ENCODE data around the gene F10.

F10 gene

DNA sequence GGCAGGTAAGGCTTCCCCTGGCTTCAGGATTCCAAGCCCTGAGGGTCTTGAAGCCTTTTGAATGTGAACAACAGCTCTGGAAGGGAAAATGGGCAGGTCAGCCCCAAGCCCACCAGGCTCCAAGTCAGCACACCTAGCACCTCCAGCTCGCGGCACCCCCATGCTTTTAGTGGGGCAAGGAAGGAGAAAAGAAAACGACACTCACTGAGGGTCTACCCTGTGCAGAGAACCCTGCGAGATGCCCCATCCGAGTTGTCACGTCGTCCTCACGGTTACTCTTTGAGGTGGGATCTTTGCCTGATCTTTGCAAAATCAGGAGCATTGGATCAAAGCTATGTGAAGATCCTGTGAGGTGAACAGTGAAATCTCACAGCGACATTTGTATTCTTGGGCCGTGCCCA lies 5.7 kb upstream of the F10 start:
- DNase-seq (ENCODE audit: low spot score) = no peak

DNA sequence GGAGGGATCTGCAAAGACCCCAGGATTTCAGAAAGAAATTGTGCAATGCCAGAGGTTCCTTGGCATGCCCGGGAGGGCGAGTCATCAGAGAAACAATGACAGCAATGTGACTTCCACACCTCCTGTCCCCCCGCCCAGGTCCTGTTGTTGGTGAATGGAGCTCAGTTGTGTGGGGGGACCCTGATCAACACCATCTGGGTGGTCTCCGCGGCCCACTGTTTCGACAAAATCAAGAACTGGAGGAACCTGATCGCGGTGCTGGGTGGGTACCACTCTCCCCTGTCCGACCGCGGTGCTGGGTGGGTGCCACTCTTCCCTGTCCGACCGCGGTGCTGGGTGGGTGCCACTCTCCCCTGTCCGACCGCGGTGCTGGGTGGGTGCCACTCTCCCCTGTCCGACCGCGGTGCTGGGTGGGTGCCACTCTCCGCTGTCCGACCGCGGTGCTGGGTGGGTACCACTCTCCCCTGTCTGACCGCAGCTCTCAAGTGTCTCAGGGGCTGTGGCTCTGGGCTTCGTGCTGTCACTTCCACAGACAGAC lies 5.2 kb upstream of the F10 start:
- DNase-seq (ENCODE audit: low spot score) = no peak

DNA sequence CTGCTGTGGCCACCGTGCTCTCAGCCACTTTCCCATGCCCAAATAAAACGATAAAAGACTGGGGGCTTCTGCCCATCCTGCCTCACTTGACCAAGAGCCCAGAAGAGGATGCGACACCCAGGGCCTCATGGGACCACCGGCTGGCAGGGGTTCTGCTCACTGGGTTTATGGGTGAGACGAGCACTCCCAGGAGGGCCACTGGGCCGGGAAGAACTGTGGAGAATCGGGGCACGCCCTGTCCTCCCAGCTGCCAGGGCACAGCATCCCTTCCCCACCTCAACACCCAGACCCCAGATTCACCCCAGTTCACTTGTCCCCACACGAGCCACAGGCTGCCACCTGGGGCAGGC lies 4.7 kb upstream of the F10 start:
- DNase-seq (ENCODE audit: low spot score) = no peak

DNA sequence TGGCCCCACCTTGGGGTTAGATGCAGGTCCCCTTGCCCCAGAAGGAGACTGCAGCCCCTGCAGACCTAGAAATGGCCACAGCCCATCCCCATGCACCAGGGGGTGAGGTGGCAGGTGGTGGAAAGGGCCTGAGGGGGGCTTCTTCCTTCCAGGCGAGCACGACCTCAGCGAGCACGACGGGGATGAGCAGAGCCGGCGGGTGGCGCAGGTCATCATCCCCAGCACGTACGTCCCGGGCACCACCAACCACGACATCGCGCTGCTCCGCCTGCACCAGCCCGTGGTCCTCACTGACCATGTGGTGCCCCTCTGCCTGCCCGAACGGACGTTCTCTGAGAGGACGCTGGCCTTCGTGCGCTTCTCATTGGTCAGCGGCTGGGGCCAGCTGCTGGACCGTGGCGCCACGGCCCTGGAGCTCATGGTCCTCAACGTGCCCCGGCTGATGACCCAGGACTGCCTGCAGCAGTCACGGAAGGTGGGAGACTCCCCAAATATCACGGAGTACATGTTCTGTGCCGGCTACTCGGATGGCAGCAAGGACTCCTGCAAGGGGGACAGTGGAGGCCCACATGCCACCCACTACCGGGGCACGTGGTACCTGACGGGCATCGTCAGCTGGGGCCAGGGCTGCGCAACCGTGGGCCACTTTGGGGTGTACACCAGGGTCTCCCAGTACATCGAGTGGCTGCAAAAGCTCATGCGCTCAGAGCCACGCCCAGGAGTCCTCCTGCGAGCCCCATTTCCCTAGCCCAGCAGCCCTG lies 4.2 kb upstream of the F10 start:
- DNase-seq (ENCODE audit: low spot score) = no peak

DNA sequence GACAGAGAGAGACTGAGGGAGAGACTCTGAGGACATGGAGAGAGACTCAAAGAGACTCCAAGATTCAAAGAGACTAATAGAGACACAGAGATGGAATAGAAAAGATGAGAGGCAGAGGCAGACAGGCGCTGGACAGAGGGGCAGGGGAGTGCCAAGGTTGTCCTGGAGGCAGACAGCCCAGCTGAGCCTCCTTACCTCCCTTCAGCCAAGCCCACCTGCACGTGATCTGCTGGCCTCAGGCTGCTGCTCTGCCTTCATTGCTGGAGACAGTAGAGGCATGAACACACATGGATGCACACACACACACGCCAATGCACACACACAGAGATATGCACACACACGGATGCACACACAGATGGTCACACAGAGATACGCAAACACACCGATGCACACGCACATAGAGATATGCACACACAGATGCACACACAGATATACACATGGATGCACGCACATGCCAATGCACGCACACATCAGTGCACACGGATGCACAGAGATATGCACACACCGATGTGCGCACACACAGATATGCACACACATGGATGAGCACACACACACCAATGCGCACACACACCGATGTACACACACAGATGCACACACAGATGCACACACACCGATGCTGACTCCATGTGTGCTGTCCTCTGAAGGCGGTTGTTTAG lies 3.3 kb upstream of the F10 start:
- DNase-seq (ENCODE audit: low spot score) = no peak

DNA sequence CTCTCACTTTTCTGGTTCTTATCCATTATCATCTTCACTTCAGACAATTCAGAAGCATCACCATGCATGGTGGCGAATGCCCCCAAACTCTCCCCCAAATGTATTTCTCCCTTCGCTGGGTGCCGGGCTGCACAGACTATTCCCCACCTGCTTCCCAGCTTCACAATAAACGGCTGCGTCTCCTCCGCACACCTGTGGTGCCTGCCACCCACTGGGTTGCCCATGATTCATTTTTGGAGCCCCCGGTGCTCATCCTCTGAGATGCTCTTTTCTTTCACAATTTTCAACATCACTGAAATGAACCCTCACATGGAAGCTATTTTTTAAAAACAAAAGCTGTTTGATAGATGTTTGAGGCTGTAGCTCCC lies 2.8 kb upstream of the F10 start:
- DNase-seq (ENCODE audit: low spot score) = no peak

DNA sequence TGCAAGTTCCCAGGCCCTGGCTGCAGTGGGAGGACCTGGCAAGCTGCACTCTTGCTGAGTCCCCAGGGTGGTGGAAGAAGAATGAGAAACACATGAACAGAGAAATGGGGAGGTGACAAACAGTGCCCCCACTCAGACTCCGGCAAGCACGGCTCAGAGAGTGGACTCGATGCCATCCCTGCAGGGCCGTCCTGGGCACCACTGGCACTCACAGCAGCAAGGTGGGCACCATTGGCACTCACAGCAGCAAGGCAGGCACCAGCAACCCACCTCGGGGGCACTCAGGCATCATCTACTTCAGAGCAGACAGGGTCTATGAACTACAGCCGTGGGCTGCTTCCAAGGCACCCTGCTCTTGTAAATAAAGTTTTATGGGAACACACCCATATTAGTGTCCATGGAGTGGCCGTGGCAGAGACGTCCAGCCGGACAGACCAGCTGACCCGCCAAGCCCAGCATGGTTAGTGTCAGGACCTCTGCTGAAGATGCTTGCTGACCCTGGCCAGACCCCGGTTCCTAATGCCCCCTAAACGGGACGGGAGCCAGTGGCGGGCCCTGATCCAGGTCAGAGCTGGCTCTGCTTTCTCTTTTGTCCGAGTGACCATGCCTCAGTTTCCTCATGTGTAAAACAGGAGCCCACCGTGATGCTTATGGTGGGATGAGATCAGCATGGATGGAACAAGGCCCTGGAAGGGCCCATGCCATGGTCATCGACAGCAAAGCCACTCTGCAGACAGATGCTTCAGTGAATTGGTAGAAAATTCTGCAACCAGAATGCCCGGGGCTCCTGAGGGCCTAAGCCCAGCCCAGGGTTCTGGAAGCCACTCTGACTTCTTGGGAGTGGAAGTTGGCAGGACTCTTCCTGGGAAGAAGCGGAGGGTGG lies 2.1 kb upstream of the F10 start:
- no peak for DNase-seq (ENCODE audit: low spot score)

DNA sequence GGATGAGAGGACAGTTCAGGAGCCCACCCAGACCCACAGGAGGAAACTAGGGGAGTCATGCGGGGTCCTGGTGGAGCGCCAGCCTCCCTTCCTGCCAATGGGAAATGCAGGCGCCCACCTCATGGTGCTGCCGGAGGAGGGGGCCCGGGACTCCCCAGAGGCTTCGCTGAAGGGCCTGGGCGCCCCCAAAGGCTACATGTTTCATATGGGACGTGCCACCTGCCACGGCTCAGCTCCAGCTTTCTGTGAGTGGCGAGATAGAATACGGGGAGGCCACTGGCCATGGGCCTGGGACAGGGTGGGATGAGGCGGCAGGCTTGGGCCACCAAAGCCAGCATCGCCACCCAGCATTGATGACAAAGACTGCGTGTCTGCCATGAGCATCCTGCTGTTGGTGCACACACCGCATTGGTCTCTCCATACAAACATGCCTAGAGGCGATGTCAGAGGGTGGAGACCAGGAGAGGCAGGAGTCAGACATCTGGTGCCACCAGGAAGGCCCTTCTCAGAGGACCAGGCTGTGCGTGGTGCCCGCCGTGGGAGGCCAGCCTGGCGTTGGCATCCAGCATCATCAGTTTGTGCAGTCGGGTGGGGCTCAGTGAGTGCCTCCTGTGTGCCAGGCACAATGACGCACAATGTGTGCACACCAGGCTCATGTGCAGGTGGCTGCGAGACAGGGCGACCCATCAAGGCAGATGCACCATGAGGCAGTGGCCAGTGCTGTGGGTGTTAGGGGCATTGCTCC lies 1.2 kb upstream of the F10 start:
- no peak for DNase-seq (ENCODE audit: low spot score)

DNA sequence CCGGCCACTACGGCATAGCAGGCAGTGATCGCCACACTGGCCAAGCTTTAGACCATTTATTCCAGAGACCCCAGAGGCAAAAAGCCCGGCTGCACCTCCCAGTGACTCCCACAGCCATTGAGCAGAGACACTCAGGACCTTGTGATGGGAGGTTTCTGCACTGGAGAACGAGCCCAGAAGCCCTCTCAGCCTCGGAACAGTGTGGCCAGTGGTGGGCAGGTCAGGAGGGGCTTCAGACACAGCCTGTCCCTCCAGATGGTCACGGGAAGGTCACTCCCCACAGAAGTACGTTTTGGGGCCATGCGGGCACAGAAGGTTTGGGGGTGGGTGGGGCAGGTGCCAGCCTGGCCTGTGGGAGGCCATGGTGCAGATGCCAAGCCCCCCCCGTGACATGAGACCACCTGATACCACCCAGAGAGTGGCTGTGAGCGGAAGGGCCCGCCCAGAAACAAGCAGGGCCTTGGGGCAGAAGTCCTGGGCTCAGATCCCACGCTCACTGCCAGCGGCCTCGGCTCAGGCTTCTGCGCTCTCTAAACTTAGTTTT lies 599 bp upstream of the F10 start:
- no peak for DNase-seq (ENCODE audit: low spot score)

DNA sequence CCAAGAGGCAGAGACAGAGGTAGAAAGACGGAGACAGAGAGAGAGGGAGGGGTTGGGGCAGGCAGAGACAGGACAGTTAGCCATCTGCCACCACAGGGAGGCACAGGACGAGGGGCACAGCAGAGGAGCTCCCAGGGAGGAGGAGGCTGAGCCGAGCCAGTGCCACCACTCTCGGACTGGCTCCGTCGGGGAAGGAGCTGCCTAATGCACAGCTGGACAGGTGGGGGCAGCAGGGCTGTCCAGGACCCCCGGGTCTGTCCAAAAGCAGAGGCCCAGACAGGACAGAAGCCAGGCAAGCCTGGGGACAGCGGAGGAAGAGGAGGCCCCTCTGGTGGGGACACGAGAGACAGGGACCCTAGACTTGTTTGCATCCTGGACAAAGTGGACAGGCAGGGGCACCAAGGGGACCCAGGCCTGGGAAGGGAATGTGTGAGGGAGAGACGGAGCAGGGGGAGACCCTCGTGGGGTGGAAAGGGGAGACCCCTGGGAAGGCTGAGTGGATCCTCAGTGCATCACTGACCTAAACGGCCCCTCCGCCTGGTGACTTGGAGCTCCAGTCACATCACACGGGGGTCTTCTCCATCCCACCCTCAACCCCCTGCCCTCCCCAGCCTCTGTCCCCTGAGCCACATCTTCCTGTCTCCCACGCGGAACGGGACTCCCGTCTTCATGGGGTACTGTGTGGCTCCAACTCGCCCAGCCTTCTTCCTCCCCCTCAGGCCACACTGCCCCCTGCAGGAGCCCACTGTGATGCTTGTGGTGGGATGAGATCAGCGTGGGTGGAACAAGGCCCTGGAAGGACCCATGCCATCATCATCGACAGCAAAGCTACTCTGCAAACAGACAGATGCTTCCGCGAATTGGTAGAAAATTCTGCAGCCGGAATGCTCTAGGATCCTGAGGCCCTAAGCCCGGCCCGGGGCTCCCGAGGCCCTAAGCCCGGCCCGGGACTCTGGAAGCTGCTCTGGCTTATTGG lies 915 bp downstream of the F10 start:
- DNase-seq (ENCODE audit: low spot score) = no peak

DNA sequence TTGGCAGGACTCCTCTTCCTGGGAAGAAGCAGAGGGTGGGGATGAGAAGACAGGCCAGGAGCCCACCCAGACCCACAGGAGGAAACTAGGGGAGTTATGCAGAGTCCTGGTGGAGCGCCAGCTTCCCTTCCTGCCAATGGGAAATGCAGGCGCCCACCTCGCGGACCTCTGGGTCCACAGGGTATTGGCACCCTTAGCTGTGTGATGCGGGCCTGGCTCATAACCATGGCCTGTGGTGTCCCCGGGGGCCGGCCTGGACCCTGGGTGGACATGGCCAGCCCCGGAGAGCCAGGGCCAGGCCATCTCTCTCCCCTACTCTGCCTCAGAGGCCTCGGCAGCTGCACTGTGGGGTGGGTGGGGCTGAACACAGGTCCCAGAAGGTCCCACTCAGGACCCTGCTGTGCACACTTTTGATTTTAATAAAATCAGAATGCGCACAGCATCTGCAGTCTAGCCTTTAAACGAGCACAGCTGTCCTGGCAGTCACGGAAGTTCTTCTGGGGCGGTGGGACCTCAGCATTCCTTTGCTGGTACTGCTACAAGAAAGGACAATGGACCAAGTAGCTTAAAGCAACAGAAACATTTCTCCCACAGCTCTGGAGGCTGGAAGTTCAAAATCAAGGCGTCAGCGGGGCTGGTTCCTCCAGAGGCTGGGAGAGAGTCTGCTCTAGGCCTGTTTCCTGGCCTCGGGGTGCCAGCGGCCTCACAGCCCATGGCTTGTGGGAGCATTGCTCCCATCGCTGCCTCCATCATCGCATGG lies 1.8 kb downstream of the F10 start:
- DNase-seq (ENCODE audit: low spot score) = no peak

DNA sequence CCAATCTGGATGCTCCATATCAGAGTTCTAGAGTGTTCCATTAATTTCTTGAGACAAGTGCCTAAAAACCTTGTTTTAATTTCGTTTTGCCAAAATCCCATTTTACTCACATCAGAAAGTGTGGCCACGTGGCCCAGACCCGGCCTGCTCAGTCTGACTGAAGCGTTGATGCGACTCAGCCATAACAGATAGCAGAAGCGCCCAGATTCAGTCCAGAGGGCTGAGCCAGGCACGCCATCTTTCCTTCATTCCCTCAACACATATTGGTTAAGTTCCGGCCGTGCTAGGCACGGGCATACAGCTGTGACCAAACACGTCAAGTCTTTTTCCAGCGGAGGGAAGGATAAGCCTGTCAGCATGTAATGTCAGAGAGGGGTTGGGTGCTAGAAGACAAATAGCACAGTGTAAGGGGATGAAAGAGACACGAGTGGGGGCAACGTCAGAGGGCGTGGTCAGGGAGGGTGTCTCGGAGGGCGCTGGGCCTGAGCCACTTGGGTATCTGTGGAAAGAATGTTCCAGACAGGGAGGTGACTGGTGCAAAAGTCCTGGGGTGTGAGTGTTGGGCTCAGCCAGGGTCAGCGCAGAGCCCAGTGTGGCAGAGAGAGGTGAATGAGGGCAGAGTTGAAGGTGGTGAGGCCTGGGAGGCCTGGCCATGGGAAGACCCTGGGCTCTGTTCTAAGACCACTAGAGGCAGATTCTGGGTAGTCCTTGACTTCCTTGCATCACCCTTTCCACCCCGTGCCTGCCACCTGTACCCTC lies 3.1 kb downstream of the F10 start:
- no peak for DNase-seq (ENCODE audit: low spot score)

DNA sequence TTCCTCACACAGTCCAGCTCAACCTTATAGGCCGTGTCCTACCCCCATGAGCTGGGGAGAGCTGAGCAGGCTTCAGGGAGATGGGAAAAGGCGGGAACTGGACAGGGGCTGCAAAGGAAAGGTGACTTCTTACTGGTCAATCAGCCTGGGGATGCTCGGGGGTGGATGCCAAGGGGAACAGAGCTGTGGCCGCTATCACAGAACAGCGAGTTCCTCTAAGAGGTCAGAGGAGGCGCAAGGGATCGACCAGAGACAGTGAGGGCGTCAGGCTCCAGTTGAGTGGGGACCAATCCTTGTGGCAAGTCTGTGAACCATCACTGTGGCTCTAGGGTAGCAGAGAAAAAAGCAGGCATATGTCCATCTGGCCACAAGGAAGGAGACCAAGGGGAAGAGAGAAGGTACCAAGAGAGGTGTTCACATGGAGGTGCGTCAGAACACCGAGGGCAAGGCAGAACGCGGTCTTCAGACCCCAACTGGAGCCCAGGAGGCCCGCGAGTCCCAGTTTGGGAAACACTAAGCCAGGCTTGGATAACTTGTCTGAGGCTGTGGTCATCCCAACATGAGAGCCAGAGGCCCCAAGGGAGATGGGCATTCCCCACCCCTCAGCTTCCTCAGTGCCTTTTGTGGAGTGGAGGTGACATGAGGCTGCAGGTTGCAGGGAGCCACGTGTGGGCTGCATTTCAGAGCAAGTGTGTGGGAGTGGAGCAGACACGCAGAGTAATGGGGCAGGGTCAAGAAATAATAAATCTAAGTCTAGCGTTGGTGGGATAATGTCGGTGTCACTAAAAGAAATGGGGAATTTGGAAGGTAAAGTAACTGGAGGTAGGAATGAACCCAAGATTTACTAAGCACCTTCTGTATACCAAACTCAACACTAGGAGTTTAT lies 3.9 kb downstream of the F10 start:
- no peak for DNase-seq (ENCODE audit: low spot score)

DNA sequence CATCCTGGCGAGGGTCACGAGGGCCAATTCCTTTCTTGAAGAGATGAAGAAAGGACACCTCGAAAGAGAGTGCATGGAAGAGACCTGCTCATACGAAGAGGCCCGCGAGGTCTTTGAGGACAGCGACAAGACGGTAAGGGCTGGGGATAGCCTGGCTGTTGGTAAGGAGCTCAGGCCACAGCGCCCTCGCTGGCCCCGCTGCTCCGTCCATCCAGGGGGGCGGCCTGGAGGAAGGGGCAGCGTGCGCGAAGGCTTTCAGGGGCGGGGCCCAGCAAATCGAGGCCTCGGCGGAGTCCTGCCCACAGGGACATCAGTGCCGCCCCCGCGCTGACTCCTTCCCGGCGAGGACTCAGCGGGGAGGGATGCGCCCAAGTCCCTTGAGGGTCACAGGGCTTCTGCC lies 6.9 kb downstream of the F10 start:
- no peak for DNase-seq (ENCODE audit: low spot score)

DNA sequence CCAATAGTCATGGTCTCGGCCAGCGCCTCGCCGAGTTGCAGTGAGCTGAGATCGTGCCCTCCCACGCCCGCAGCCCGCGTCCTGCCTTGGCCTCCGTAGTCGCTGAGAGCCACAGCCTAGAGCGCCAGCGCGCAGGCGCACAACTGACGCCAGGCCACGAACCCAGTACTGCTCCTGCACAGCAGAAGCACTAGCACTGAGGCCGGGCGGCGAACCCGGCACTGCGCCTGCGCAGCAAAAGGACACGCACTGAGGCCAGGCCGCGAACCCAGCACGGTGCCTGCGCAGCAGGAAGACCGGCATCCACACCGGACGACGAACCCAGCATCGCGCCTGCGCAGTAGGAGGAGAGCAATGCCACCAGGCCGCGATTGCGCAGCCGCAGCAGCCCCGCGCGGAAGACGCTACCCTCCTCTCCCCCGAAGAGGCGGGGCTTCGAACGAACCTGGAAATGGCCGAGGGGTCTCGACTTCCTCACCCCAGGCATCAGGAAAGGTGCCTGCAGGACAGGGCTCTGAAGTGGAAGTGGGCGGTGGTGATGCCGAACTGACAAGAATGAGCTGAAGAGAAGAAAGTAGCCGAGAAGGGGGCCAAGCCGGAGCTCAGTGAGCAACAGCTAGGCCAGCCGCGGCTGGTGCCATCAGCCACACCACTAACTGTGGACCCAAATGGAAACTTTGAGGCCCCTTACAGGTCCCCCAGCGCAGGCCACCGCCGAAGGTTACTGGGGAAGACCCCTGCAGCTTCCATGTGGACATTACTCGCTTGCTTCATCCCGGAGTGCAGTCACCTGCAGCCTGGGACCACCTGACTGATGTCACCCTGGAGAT lies 7.5 kb downstream of the F10 start:
- DNase-seq (ENCODE audit: low spot score) = no peak

DNA sequence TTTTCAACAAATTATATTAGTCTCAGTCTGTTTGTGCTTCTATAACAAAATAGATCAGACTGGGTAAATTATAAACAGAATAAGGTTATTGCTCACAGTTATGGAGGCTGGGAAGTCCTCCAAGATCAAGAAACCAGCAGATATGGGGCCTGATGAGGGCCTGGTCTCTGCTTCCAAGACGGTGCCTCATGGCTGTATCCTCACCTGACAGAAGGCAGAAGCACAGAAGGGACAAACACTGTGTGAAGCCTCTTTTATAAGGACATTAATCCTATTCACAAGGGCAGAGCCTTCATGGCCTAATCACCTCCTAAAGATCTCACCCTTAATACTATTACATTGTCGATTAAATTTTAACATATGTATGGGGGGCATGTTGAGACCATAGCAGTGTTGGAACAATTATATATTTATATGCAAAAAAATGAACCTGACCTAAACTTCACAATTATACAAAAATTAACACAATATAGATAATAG lies 12.7 kb downstream of the F10 start:
- DNase-seq (ENCODE audit: low spot score) = no peak

DNA sequence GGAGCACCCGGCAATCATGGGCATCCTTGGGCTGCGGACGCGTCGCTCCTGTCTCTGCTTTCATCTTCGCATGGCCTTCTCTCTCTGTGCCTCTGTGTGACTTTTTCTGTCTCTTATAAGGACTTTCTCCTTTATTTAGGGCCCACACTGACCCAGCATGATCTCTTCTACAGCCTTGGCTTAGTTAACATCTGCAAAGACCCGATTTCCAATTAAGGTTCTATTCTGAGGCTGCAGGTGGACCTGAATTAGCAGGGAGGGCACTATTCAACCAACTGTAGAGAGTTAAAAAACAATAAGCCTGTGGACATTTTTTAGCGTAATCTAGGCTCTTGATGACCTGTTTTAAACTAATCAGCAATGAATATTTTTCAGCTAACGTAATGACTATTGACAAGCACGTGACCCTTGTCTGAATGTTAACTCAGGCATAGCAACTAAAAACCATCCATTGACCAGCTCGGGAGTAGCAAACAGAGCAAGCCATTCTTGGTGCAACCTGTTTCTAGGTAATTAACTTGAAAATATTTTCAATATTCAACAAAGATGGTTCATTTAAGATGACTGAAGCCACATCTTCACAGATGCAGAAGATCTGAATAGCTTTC lies 15.2 kb downstream of the F10 start:
- DNase-seq (ENCODE audit: low spot score) = no peak

All from kidney capillary endothelial cell (primary cell).